IMR-90 (cell line): ENCODE results near the gene PEAK1.

Experiments
- CEBPB ChIP-seq: IDR thresholded peaks from 2 replicates; pipeline ENCODE4 v1.6.1; 2012; ENCODE audit warnings: low read depth, low read length, improper control_type of control experiment
- MXI1 ChIP-seq: IDR thresholded peaks from 2 replicates; pipeline ENCODE4 v1.6.1; 2012; ENCODE audit warnings: low read depth, mild to moderate bottlenecking, low read length, moderate library complexity, borderline replicate concordance
- SMC3 ChIP-seq: fragments of 150-350 bp; IDR thresholded peaks from 2 replicates; pipeline ENCODE4 v1.6.1; 2016; ENCODE audit warnings: low read depth, mild to moderate bottlenecking, antibody characterized with exemption, low read length, moderate library complexity
- TF ChIP-seq, protein P1 (sequence below): conservative IDR thresholded peaks from 2 replicates; pipeline ENCODE4 v1.5.1; 2012; ENCODE audit warnings: mild to moderate bottlenecking, low read depth, low read length, improper control_type of control experiment

GRCh38 chr15:77386626-77387025, 33.3 kb downstream of the PEAK1 start:
- TF ChIP-seq MXI1 (no peak), CEBPB (no peak), SMC3 (no peak)
- TF ChIP-seq, protein P1, sequence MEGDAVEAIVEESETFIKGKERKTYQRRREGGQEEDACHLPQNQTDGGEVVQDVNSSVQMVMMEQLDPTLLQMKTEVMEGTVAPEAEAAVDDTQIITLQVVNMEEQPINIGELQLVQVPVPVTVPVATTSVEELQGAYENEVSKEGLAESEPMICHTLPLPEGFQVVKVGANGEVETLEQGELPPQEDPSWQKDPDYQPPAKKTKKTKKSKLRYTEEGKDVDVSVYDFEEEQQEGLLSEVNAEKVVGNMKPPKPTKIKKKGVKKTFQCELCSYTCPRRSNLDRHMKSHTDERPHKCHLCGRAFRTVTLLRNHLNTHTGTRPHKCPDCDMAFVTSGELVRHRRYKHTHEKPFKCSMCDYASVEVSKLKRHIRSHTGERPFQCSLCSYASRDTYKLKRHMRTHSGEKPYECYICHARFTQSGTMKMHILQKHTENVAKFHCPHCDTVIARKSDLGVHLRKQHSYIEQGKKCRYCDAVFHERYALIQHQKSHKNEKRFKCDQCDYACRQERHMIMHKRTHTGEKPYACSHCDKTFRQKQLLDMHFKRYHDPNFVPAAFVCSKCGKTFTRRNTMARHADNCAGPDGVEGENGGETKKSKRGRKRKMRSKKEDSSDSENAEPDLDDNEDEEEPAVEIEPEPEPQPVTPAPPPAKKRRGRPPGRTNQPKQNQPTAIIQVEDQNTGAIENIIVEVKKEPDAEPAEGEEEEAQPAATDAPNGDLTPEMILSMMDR, result no peak
